ENCODE results near the gene BCAT1. TPM values are rescaled to one million over a fixed set of nuclear protein-coding genes. Genes with fewer than 3 reads are reported as not detected.

The BCAT1 gene
- total and polyA plus RNA-seq, 2 donors (not counting 3 experiments of a cell fraction or from before 2014, with no cell fraction given): 21.6 to 267 TPM

DNA sequence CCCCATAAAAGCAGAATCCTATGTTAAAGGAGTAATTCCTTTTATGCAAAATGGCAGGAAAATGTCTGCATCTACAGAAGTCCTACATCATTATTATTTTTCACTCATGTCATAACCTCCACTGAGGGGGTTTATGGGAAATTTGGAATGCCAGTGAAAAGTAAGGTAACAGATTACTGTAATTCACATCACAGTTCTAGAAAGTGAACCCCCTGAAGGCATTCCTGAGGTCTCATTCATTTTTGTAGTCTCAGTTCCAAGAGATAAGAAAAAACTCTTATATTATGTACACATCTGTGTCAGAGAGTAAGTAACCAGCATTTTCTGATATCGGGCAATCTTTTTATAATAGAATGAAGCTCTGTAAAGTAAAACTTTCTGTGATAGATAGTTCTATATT, 28.8 kb upstream of the BCAT1 start:
- H3K4me3 ChIP-seq (replicated peaks in 1 of 3; ENCODE audit: insufficient read depth in 1 of 3, low read depth in 1 of 3, low read length in 3 of 3): no peak overlapping the region
- H3K27me3 ChIP-seq (ENCODE audit: control insufficient read depth in 2 of 2, insufficient read depth in 2 of 2, low read length in 2 of 2): no peaks in the 10 kb centered on the region
- no peak overlapping the region for H2AFZ ChIP-seq (ENCODE audit: low read depth, low read length)
- FAIRE-seq (no peak), DNase-seq (ENCODE audit: low read depth, low spot score) (no peak)
- BruUV-seq (replicated peaks): no TSS peak
- dilution Hi-C loops (cut with MboI; ENCODE audit: extremely low pct_ligation_motif_present, low sequenced_read_pairs) (no loop called here), intact Hi-C loops (cut with micrococcal nuclease) (no loop called here)
- H3K79me2 ChIP-seq (ENCODE audit: control insufficient read depth, insufficient read depth, low read length): no peaks in the 10 kb centered on the region
- no peaks in the 10 kb centered on the region for H3K9me1 ChIP-seq (replicated peaks; ENCODE audit: control insufficient read depth, extremely low read depth, insufficient read depth, low read length)
- H4K20me1 ChIP-seq (replicated peaks; ENCODE audit: control insufficient read depth, extremely low read depth, insufficient read depth, low read length): no peaks in the 10 kb centered on the region
- ChIA-PET POLR2A (no interaction called here), CTCF (interaction anchor here (2.7 kb wide), 1 partner anchor 14 kb away, joined by 12 read pairs; no protein-coding TSS in a partner anchor)
- no peak overlapping the region for H3K27ac ChIP-seq (ENCODE audit: insufficient read depth, low read depth, low read length)
- no peaks in the 10 kb centered on the region for H3K9me3 ChIP-seq (replicated peaks; ENCODE audit: control insufficient read depth, insufficient read depth, low read length)
- TF ChIP-seq POLR2A (IDR thresholded peaks at IDR 0.05; ENCODE audit: low read depth, low read length): no peak
- TF ChIP-seq, protein P1, sequence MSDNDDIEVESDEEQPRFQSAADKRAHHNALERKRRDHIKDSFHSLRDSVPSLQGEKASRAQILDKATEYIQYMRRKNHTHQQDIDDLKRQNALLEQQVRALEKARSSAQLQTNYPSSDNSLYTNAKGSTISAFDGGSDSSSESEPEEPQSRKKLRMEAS (IDR thresholded peaks at IDR 0.05; ENCODE audit: insufficient read depth, insufficient read length): no peak
- no peak for TF ChIP-seq MYC (IDR thresholded peaks at IDR 0.05; ENCODE audit: low read depth, low read length)
- no peak for TF ChIP-seq FOS (IDR thresholded peaks at IDR 0.05; ENCODE audit: borderline replicate concordance, insufficient read depth, low read length)
- no peak for TF ChIP-seq POLR2AphosphoS5 (IDR thresholded peaks at IDR 0.05; ENCODE audit: insufficient read depth, low read depth, low read length)
- no peak overlapping the region for H3K9ac ChIP-seq (replicated peaks; ENCODE audit: extremely low read depth, insufficient read depth, low read length)
- no peaks in the 10 kb centered on the region for H3K4me1 ChIP-seq (ENCODE audit: control insufficient read depth, extremely low read depth, insufficient read depth, low read length)
- H3K4me2 ChIP-seq (ENCODE audit: insufficient read depth, low read length): no peak overlapping the region
- H3K36me3 ChIP-seq (ENCODE audit: control insufficient read depth in 2 of 2, extremely low read depth in 1 of 2, insufficient read depth in 2 of 2, low read length in 2 of 2): no peaks in the 10 kb centered on the region

DNA sequence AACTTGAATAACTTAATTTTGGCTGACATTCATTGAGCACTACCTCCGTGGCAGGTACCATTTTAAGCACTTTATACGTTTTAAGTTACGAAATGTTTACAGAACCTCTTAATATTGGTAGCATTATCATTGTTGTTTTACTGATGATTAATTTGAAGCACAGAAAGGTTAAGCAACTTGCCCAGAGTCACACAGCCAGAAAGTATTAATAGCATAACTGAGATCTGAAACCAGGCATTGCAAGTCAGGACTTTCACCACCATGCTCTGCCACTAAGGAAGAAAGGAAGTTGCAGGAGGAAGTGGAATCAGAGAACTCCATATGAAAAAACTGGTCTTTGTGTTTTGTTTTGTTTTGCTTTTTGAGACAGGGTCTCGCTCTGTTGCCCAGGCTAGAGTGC, 28.2 kb upstream of the BCAT1 start:
- Histone ChIP-seq H3K27me3 (ENCODE audit: control insufficient read depth in 2 of 2, insufficient read depth in 2 of 2, low read length in 2 of 2) (no peaks in the 10 kb centered on the region), H3K27ac (ENCODE audit: insufficient read depth, low read depth, low read length) (no peak overlapping the region), H3K79me2 (ENCODE audit: control insufficient read depth, insufficient read depth, low read length) (no peaks in the 10 kb centered on the region), H3K9me3 (replicated peaks; ENCODE audit: control insufficient read depth, insufficient read depth, low read length) (no peaks in the 10 kb centered on the region), H3K36me3 (ENCODE audit: control insufficient read depth in 2 of 2, extremely low read depth in 1 of 2, insufficient read depth in 2 of 2, low read length in 2 of 2) (no peaks in the 10 kb centered on the region), H3K4me1 (ENCODE audit: control insufficient read depth, extremely low read depth, insufficient read depth, low read length) (no peaks in the 10 kb centered on the region), H3K9me1 (replicated peaks; ENCODE audit: control insufficient read depth, extremely low read depth, insufficient read depth, low read length) (no peaks in the 10 kb centered on the region), H3K4me2 (ENCODE audit: insufficient read depth, low read length) (no peak overlapping the region), H3K4me3 (replicated peaks in 1 of 3; ENCODE audit: insufficient read depth in 1 of 3, low read depth in 1 of 3, low read length in 3 of 3) (no peak overlapping the region), H3K9ac (replicated peaks; ENCODE audit: extremely low read depth, insufficient read depth, low read length) (no peak overlapping the region), H2AFZ (ENCODE audit: low read depth, low read length) (no peak overlapping the region), H4K20me1 (replicated peaks; ENCODE audit: control insufficient read depth, extremely low read depth, insufficient read depth, low read length) (no peaks in the 10 kb centered on the region)
- no peak for TF ChIP-seq EZH2 (IDR thresholded peaks at IDR 0.05; ENCODE audit: borderline replicate concordance, low read depth, low read length, severe bottlenecking)
- TF ChIP-seq MYC (IDR thresholded peaks at IDR 0.05; ENCODE audit: low read depth, low read length): no peak
- TF ChIP-seq POLR2A (IDR thresholded peaks at IDR 0.05; ENCODE audit: low read depth, low read length): no peak
- TF ChIP-seq, protein P2, sequence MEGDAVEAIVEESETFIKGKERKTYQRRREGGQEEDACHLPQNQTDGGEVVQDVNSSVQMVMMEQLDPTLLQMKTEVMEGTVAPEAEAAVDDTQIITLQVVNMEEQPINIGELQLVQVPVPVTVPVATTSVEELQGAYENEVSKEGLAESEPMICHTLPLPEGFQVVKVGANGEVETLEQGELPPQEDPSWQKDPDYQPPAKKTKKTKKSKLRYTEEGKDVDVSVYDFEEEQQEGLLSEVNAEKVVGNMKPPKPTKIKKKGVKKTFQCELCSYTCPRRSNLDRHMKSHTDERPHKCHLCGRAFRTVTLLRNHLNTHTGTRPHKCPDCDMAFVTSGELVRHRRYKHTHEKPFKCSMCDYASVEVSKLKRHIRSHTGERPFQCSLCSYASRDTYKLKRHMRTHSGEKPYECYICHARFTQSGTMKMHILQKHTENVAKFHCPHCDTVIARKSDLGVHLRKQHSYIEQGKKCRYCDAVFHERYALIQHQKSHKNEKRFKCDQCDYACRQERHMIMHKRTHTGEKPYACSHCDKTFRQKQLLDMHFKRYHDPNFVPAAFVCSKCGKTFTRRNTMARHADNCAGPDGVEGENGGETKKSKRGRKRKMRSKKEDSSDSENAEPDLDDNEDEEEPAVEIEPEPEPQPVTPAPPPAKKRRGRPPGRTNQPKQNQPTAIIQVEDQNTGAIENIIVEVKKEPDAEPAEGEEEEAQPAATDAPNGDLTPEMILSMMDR (IDR thresholded peaks at IDR 0.05; ENCODE audit: extremely low read depth in 1 of 2, insufficient read depth in 1 of 2, low read depth in 1 of 2, low read length in 2 of 2): no peak
- no peak for TF ChIP-seq JUN (IDR thresholded peaks at IDR 0.05; ENCODE audit: borderline replicate concordance, insufficient read depth, insufficient read length, low read depth)
- no peak for TF ChIP-seq POLR2AphosphoS5 (IDR thresholded peaks at IDR 0.05; ENCODE audit: insufficient read depth, low read depth, low read length)
- TF ChIP-seq GATA2 (IDR thresholded peaks at IDR 0.05; ENCODE audit: insufficient read depth, insufficient read length, low read depth, low read length): no peak
- TF ChIP-seq, protein P1 (IDR thresholded peaks at IDR 0.05; ENCODE audit: insufficient read depth, insufficient read length): no peak
- TF ChIP-seq FOS (IDR thresholded peaks at IDR 0.05; ENCODE audit: borderline replicate concordance, insufficient read depth, low read length): no peak
- POLR2A ChIA-PET: no interaction called here
- FAIRE-seq (no peak), DNase-seq (ENCODE audit: low read depth, low spot score) (no peak)
- BruUV-seq (replicated peaks): no TSS peak
- CTCF ChIA-PET: interaction anchor here (0.9 to 1.6 kb wide), 2 partner anchors 14 to 18 kb away, joined by 6 read pairs; no protein-coding TSS in a partner anchor
- intact Hi-C loops (cut with micrococcal nuclease): no loop called here
- dilution Hi-C loops (cut with MboI; ENCODE audit: extremely low pct_ligation_motif_present, low sequenced_read_pairs): no loop called here
